ENCODE results near the gene MAML3. TPM values are rescaled to one million over a fixed set of nuclear protein-coding genes. Genes with fewer than 3 reads are reported as not detected.

The MAML3 gene
- total RNA-seq, 2 experiments from 2014 or later, result 4.0 to 4.1 TPM

GRCh38 chr4:139846766-139847165 is 307.2 kb downstream of the MAML3 start:
- ChIA-PET CTCF (interaction anchor here (1.7 kb wide), 1 partner anchor 11 kb away, joined by 5 read pairs; no protein-coding TSS in a partner anchor), POLR2A (no interaction called here)
- Mint-ChIP-seq H3K9me3 (ENCODE audit: insufficient read depth) (no peaks in the 10 kb centered on the region), H3K36me3 (ENCODE audit: low read depth) (no peaks in the 10 kb centered on the region), H3K27me3 (ENCODE audit: low read depth) (peaks cover 18% of the 10 kb centered on the region), H3K4me1 (ENCODE audit: low read depth) (no peaks in the 10 kb centered on the region), H3K4me3 (no peak overlapping the region), H3K27ac (no peak overlapping the region)
- DNase-seq (no peak), ATAC-seq (no peak)

- ChIA-PET CTCF (no interaction called here), POLR2A (no interaction called here)
- DNase-seq (no peak), ATAC-seq (no peak)
- H3K27me3 Mint-ChIP-seq (ENCODE audit: low read depth), result peaks cover 18% of the 10 kb centered on the region
- H3K4me1 Mint-ChIP-seq (ENCODE audit: low read depth), result no peaks in the 10 kb centered on the region
- no peak overlapping the region for H3K27ac Mint-ChIP-seq
- H3K36me3 Mint-ChIP-seq (ENCODE audit: low read depth), result no peaks in the 10 kb centered on the region
- H3K4me3 Mint-ChIP-seq, result no peak overlapping the region
- no peaks in the 10 kb centered on the region for H3K9me3 Mint-ChIP-seq (ENCODE audit: insufficient read depth)
Measured at GRCh38 chr4:139845453-139846093, 308.4 kb downstream of the MAML3 start.

- DNase-seq, result no peak
- Mint-ChIP-seq H3K9me3 (ENCODE audit: insufficient read depth) (no peaks in the 10 kb centered on the region), H3K4me1 (ENCODE audit: low read depth) (no peaks in the 10 kb centered on the region), H3K4me3 (no peak overlapping the region), H3K27ac (no peak overlapping the region), H3K36me3 (ENCODE audit: low read depth) (no peaks in the 10 kb centered on the region), H3K27me3 (ENCODE audit: low read depth) (peaks cover 18% of the 10 kb centered on the region)
- ATAC-seq, result no peak
- ChIA-PET CTCF (no interaction called here), POLR2A (no interaction called here)
Measured at GRCh38 chr4:139844459-139845036, 309.4 kb downstream of the MAML3 start.

GRCh38 chr4:139844057-139844456 is 309.9 kb downstream of the MAML3 start:
- Mint-ChIP-seq H3K9me3 (ENCODE audit: insufficient read depth) (no peaks in the 10 kb centered on the region), H3K27me3 (ENCODE audit: low read depth) (peaks cover 13% of the 10 kb centered on the region), H3K36me3 (ENCODE audit: low read depth) (no peaks in the 10 kb centered on the region), H3K4me1 (ENCODE audit: low read depth) (no peaks in the 10 kb centered on the region), H3K4me3 (no peak overlapping the region), H3K27ac (no peak overlapping the region)
- DNase-seq, result no peak
- ChIA-PET POLR2A (no interaction called here), CTCF (no interaction called here)
- no peak for ATAC-seq

DNA sequence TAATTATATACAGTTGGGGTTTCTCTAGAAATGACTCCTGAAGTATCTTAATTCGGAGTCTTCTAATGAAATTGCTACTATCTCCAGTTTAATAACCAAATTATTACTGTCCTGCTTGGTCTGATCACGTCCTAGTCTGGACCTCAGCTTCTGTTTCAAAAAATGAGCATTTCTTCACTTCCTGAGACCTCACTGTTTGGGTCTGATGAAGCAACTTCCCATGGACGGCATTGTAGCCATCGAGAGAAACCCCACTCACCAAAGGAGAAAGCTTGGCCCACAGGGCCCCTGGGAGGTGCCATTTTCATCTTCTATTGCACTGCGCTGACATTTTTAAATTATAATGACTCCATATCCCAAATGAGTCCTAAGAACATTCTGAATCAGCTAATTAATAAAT is 310.3 kb downstream of the MAML3 start:
- ChIA-PET POLR2A (no interaction called here), CTCF (no interaction called here)
- H3K27me3 Mint-ChIP-seq (ENCODE audit: low read depth), result peaks cover 13% of the 10 kb centered on the region
- H3K27ac Mint-ChIP-seq, result no peak overlapping the region
- ATAC-seq (no peak), DNase-seq (no peak)
- H3K4me3 Mint-ChIP-seq, result no peak overlapping the region
- no peaks in the 10 kb centered on the region for H3K36me3 Mint-ChIP-seq (ENCODE audit: low read depth)
- H3K4me1 Mint-ChIP-seq (ENCODE audit: low read depth), result no peaks in the 10 kb centered on the region
- H3K9me3 Mint-ChIP-seq (ENCODE audit: insufficient read depth), result no peaks in the 10 kb centered on the region

GRCh38 chr4:139841464-139842195 is 312.4 kb downstream of the MAML3 start:
- ChIA-PET POLR2A (no interaction called here), CTCF (no interaction called here)
- H3K27me3 Mint-ChIP-seq (ENCODE audit: low read depth), result peaks cover 3% of the 10 kb centered on the region
- no peaks in the 10 kb centered on the region for H3K9me3 Mint-ChIP-seq (ENCODE audit: insufficient read depth)
- no peak for DNase-seq
- H3K4me3 Mint-ChIP-seq, result no peak overlapping the region
- no peaks in the 10 kb centered on the region for H3K36me3 Mint-ChIP-seq (ENCODE audit: low read depth)
- no peaks in the 10 kb centered on the region for H3K4me1 Mint-ChIP-seq (ENCODE audit: low read depth)
- ATAC-seq, result no peak
- H3K27ac Mint-ChIP-seq, result no peak overlapping the region

DNA sequence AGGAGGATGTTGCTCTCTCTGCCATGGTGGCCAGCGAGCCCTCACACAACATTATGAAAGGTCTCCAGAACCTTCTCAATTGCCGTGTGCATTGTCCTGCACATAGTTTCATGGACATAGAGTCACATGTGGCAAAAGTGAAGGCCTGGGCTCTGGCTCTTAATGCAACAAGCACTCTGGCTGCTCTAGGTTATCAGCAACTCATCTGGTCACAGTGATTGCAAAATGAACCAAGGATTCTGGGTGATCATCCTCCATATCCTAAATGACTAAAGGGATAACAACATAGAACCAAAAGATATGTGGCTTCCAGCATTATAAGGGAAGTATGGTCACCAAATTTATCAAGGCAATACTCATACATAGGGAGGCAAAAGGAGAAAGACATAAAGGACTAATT is 313.2 kb downstream of the MAML3 start:
- no peak overlapping the region for H3K27ac Mint-ChIP-seq
- H3K27me3 Mint-ChIP-seq (ENCODE audit: low read depth), result peaks cover 3% of the 10 kb centered on the region
- ChIA-PET CTCF (no interaction called here), POLR2A (no interaction called here)
- H3K4me3 Mint-ChIP-seq, result no peak overlapping the region
- H3K9me3 Mint-ChIP-seq (ENCODE audit: insufficient read depth), result no peaks in the 10 kb centered on the region
- no peaks in the 10 kb centered on the region for H3K4me1 Mint-ChIP-seq (ENCODE audit: low read depth)
- H3K36me3 Mint-ChIP-seq (ENCODE audit: low read depth), result no peaks in the 10 kb centered on the region
- no peak for DNase-seq
- no peak for ATAC-seq

DNA sequence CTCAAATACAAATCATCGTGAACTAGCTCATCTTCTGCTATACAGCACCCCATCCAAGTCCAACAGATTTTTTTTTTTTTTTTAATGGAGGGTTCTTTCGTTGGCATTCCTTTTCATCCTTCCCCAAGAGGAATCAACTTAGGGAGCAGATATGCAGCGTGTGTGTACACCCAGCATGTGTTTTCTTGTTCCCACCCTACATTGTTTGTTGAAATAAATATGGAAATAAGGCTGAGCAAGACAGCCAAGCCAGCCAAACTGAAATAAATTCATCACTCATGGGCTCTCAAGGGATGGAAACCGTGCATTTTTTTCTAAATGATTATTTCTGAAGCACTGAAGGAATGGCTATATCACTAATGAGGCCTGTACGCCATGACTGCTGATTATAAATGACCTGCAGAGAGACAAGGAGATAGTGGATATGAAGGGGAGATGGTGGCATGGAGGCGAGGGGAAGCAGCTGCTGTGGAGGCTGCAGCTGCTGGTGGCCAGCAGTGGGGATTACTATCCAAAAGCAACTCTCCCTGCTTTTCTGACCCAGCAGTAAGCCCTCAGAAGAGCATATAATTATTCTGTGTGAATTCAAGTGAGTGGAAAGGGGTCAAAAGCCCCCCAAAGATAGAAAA is 314.5 kb downstream of the MAML3 start:
- DNase-seq (no peak), ATAC-seq (no peak)
- H3K9me3 Mint-ChIP-seq (ENCODE audit: insufficient read depth), result no peaks in the 10 kb centered on the region
- H3K36me3 Mint-ChIP-seq (ENCODE audit: low read depth), result no peaks in the 10 kb centered on the region
- no peaks in the 10 kb centered on the region for H3K27me3 Mint-ChIP-seq (ENCODE audit: low read depth)
- no peak overlapping the region for H3K27ac Mint-ChIP-seq
- no peak overlapping the region for H3K4me3 Mint-ChIP-seq
- CTCF ChIA-PET, result no interaction called here
- no peaks in the 10 kb centered on the region for H3K4me1 Mint-ChIP-seq (ENCODE audit: low read depth)
- POLR2A ChIA-PET, result interaction anchor here (0.7 kb wide), 1 partner anchor 1863 kb away, joined by 3 read pairs; no protein-coding TSS in a partner anchor

DNA sequence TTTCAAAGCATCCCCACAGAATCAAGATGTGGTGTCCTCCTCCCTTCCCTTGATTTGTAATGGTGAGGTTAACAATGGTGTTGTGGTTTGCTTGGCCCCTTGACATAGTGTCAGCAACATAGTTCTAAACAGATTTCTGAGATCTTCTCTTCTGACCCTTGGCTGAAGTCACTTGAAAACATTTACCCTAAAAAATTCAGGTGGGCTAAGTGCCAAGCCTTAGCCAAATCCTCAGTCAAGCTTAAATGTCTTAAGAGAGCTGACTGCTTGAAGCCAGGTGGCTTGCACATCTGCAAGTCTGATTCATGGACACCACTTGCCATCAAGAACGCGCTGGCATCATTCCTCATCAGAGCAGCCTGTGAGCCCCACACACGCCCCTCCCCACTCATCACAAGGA is 315.2 kb downstream of the MAML3 start:
- ChIA-PET CTCF (no interaction called here), POLR2A (interaction anchor here (0.7 kb wide), 1 partner anchor 1864 kb away, joined by 3 read pairs; no protein-coding TSS in a partner anchor)
- DNase-seq, result no peak
- Mint-ChIP-seq H3K4me3 (no peak overlapping the region), H3K27me3 (ENCODE audit: low read depth) (no peaks in the 10 kb centered on the region), H3K27ac (no peak overlapping the region), H3K36me3 (ENCODE audit: low read depth) (no peaks in the 10 kb centered on the region), H3K9me3 (ENCODE audit: insufficient read depth) (no peaks in the 10 kb centered on the region), H3K4me1 (ENCODE audit: low read depth) (no peaks in the 10 kb centered on the region)
- no peak for ATAC-seq

DNA sequence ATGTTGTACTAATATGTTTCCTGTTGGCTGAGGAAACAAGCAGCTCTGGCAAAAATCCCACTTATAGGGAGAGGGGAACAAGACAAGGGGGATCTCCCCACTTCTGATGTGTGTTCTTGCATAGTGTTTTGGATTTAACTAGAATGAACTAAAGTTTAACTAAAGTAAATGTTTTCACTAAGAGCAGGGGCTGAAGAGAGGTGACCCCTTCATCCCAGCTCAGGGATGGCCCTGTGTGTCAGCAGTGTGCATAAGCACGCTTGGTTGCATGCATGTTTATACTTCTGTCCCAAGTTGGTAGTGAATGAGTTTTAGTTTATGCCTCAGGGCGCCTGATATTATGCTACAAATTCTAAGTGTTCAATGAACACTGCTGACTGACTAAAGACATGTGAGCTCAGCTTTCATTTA is 319.0 kb downstream of the MAML3 start:
- CTCF ChIA-PET, result no interaction called here
- Mint-ChIP-seq H3K27me3 (ENCODE audit: low read depth) (no peaks in the 10 kb centered on the region), H3K9me3 (ENCODE audit: insufficient read depth) (no peaks in the 10 kb centered on the region), H3K27ac (no peak overlapping the region), H3K4me1 (ENCODE audit: low read depth) (no peaks in the 10 kb centered on the region), H3K36me3 (ENCODE audit: low read depth) (no peaks in the 10 kb centered on the region), H3K4me3 (no peak overlapping the region)
- POLR2A ChIA-PET, result no interaction called here
- ATAC-seq, result no peak
- DNase-seq, result no peak

- Mint-ChIP-seq H3K36me3 (ENCODE audit: low read depth) (no peaks in the 10 kb centered on the region), H3K4me1 (ENCODE audit: low read depth) (no peaks in the 10 kb centered on the region), H3K4me3 (no peak overlapping the region), H3K27ac (no peak overlapping the region), H3K9me3 (ENCODE audit: insufficient read depth) (no peaks in the 10 kb centered on the region), H3K27me3 (ENCODE audit: low read depth) (no peaks in the 10 kb centered on the region)
- ATAC-seq (no peak), DNase-seq (no peak)
- ChIA-PET POLR2A (no interaction called here), CTCF (no interaction called here)
Measured at GRCh38 chr4:139834226-139834662, 319.7 kb downstream of the MAML3 start.

DNA sequence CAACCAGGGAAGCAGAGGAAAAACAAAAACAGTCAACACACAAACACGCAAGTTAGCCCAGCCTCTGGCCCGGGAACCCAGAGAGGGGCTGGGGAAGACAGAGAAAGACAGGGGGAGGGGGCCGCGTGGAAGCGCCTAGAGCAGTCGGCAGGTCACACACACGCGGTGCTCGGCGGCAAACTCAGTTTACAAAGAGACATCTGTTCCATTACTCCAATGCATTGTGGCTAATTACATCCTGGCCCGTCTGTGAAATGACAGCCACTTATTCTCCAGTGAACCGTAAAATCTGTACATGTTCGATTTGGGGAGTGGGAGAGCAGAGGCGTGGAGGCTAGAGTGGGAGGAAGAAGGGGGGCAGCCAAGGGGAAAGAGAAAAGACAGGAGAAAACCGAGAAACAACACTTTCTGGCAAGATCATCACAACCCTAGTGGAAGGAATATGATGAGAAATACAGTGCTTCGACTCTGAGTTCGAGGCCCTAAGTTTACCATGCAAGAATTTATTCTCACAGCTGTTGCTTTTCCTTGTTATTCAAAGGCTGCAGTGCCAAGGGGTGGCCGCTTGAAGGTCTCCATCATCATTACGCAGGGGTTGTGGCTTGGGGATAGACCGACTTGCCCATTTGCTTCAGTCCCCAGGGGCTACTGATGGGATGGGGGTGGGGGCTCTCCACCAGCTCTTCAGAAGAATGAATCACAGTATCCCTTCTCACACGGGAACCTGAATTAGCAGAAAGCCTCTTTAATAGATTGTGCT is 320.7 kb downstream of the MAML3 start:
- no peak overlapping the region for H3K4me3 Mint-ChIP-seq
- H3K27ac Mint-ChIP-seq, result no peak overlapping the region
- H3K27me3 Mint-ChIP-seq (ENCODE audit: low read depth), result no peaks in the 10 kb centered on the region
- POLR2A ChIA-PET, result no interaction called here
- H3K4me1 Mint-ChIP-seq (ENCODE audit: low read depth), result no peaks in the 10 kb centered on the region
- DNase-seq, result no peak
- CTCF ChIA-PET, result no interaction called here
- ATAC-seq, result no peak
- no peaks in the 10 kb centered on the region for H3K9me3 Mint-ChIP-seq (ENCODE audit: insufficient read depth)
- H3K36me3 Mint-ChIP-seq (ENCODE audit: low read depth), result no peaks in the 10 kb centered on the region

All from activated CD8-positive, alpha-beta T cell treated with anti-CD3 and anti-CD28 coated beads, Interleukin-2, amount 10 ng/mL, durations not matched to agents 7 days and 5 days (primary cell).